ENCODE data around the gene TMEM170A. TPM values are rescaled to one million over a fixed set of nuclear protein-coding genes. Genes with fewer than 3 reads are reported as not detected.

Gene TMEM170A
- total and polyA plus RNA-seq, 2 of the 13 experiments (the other 11 are each of a cell fraction or from before 2014, with no cell fraction given), result 35.7 to 39.7 TPM

- TF ChIP-seq BCL6 (CRISPR knock-in tag; IDR thresholded peaks at IDR 0.05) (peak; percentile 36; the same call in 1 of the 2 replicates), PAXIP1 (CRISPR knock-in tag; conservative IDR thresholded peaks at IDR 0.05) (peak; percentile 41; the same call in 1 of the 2 replicates), SIX1 (CRISPR knock-in tag; IDR thresholded peaks at IDR 0.05; ENCODE audit: borderline replicate concordance) (peak; percentile 82; the same call in 1 of the 2 replicates), FOXA1 (IDR thresholded peaks at IDR 0.05) (no peak), FOXA1 (CRISPR knock-in tag; IDR thresholded peaks at IDR 0.05) (peak; percentile 57), NFE2 (CRISPR knock-in tag; IDR thresholded peaks at IDR 0.05) (no peak), E2F5 (CRISPR knock-in tag; conservative IDR thresholded peaks at IDR 0.05) (no peak), TFAP4 (IDR thresholded peaks at IDR 0.05; ENCODE audit: borderline replicate concordance, low read depth) (no peak), ZSCAN20 (CRISPR knock-in tag; IDR thresholded peaks at IDR 0.05; ENCODE audit: borderline replicate concordance) (no peak), THAP9 (CRISPR knock-in tag; IDR thresholded peaks at IDR 0.05; ENCODE audit: borderline replicate concordance) (no peak), ZNF724P (CRISPR knock-in tag; IDR thresholded peaks at IDR 0.05; ENCODE audit: borderline replicate concordance) (no peak), RXRA (CRISPR knock-in tag; IDR thresholded peaks at IDR 0.05) (no peak), KDM4B (CRISPR knock-in tag; IDR thresholded peaks at IDR 0.05) (no peak), THAP11 (CRISPR knock-in tag; IDR thresholded peaks at IDR 0.05) (peak; percentile 56; the same call in 1 of the 2 replicates), ZBTB25 (CRISPR knock-in tag; IDR thresholded peaks at IDR 0.05) (no peak), ZNF260 (CRISPR knock-in tag; IDR thresholded peaks at IDR 0.05; ENCODE audit: borderline replicate concordance, low read depth) (no peak), RARA (CRISPR knock-in tag; IDR thresholded peaks at IDR 0.05) (0 out of 2 replicates have a peak, but pooled peaks have one; percentile 14)
Observed at GRCh38 chr16:75446416-75446815, 18.1 kb downstream of the TMEM170A start (continued).
